Keratinocyte (primary cell): ENCODE measurements around the gene HOXB7. TPM values are rescaled to one million over a fixed set of nuclear protein-coding genes. Genes with fewer than 3 reads are reported as not detected.

Source experiments
- DNase-seq: peaks from one replicate; pipeline ENCODE4 v3.0.0-alpha.2; 2011; ENCODE audit warnings: low read depth, missing footprints, low spot score
- FAIRE-seq: peaks from 2 replicates; lab custom pipeline; 2011; peaks lifted over from hg19 to GRCh38; lab: Jason Lieb, UNC
- H2AFZ ChIP-seq: 2 replicates; pipeline ENCODE4 v1.6.0; 2012; ENCODE audit warnings: low read length, control low read depth, inconsistent platforms; ENCODE audit not compliant: control insufficient read depth
- H3K27ac ChIP-seq: 2 replicates; pipeline ENCODE4 v1.5.1; 2011; ENCODE audit warnings: low read length; ENCODE audit not compliant: control insufficient read depth, insufficient read depth
- H3K27me3 ChIP-seq: 3 replicates; pipeline ENCODE4 v1.6.0; 2011; ENCODE audit warnings: low read length; ENCODE audit not compliant: control insufficient read depth, insufficient read depth; ENCODE audit errors: extremely low read depth
- H3K36me3 ChIP-seq, 2 experiments: 2 replicates in 1 of 2; 3 replicates in 1 of 2; pipeline ENCODE4 v1.5.1; 2011; ENCODE audit warnings: low read length in 2 of 2, mild to moderate bottlenecking in 1 of 2; ENCODE audit not compliant: control insufficient read depth in 2 of 2, insufficient read depth in 2 of 2; ENCODE audit errors: extremely low read depth in 1 of 2
- H3K4me1 ChIP-seq: 3 replicates; pipeline ENCODE4 v1.5.1; 2011; ENCODE audit warnings: low read length; ENCODE audit not compliant: control insufficient read depth, insufficient read depth; ENCODE audit errors: extremely low read depth
- H3K4me2 ChIP-seq: 3 replicates; pipeline ENCODE4 v1.6.0; 2011; ENCODE audit warnings: low read depth, low read length; ENCODE audit not compliant: control insufficient read depth, insufficient read depth; ENCODE audit errors: extremely low read depth
- H3K4me3 ChIP-seq, 3 experiments: fragments of 200-600 bp in 1 of 3; sonication (generic) in 1 of 3; 2 replicates in 2 of 3; 3 replicates in 1 of 3; pipeline ENCODE4 v1.5.1; 2011 to 2016; ENCODE audit warnings: low read length in 3 of 3, mild to moderate bottlenecking in 3 of 3, control low read depth in 2 of 3, inconsistent platforms in 1 of 3, low read depth in 1 of 3, mixed read lengths in 1 of 3, mixed run types in 1 of 3, moderate library complexity in 1 of 3; ENCODE audit not compliant: control insufficient read depth in 2 of 3, insufficient read depth in 2 of 3; ENCODE audit errors: extremely low read depth in 1 of 3
- H3K79me2 ChIP-seq: 2 replicates; pipeline ENCODE4 v1.6.0; 2012; ENCODE audit warnings: low read length; ENCODE audit not compliant: control insufficient read depth, insufficient read depth
- H3K9ac ChIP-seq: 3 replicates; pipeline ENCODE4 v1.6.0; 2011; ENCODE audit warnings: low read length; ENCODE audit not compliant: control insufficient read depth, insufficient read depth; ENCODE audit errors: extremely low read depth
- H3K9me1 ChIP-seq: 3 replicates; pipeline ENCODE4 v1.6.0; 2011; ENCODE audit warnings: low read length; ENCODE audit not compliant: control insufficient read depth, insufficient read depth; ENCODE audit errors: extremely low read depth
- H3K9me3 ChIP-seq: 2 replicates; pipeline ENCODE4 v1.5.1; 2012; ENCODE audit warnings: low read depth, low read length; ENCODE audit not compliant: control insufficient read depth
- H4K20me1 ChIP-seq: 3 replicates; pipeline ENCODE4 v1.6.0; 2011; ENCODE audit warnings: low read length; ENCODE audit not compliant: control insufficient read depth, insufficient read depth; ENCODE audit errors: extremely low read depth
- EZH2 ChIP-seq: IDR thresholded peaks from one replicate; pipeline ENCODE4 v1.6.1; 2012; ENCODE audit warnings: inconsistent platforms, mild to moderate bottlenecking, low read length, moderate library complexity
- dilution Hi-C: fragments of 300-500 bp; cut with MboI; formaldehyde crosslinking; loops from one replicate; pipeline ENCODE4 v1.7.0; 2020; ENCODE audit warnings: low sequenced_read_pairs; ENCODE audit not compliant: extremely low pct_ligation_motif_present
- polyA plus RNA-seq, 5 experiments: library from polyadenylated mRNA; depleted of rRNA in 3 of 5; stranded (reverse) in 3 of 5; stranded (forward) in 1 of 5; unstranded in 1 of 5; fragments of >200 nt; gene quantifications; 1 replicate in 1 of 5; 2 replicates in 3 of 5; 3 replicates in 1 of 5; pipeline versions ENCODE4 v1.2.1 to v1.2.3, GENCODE V29; 2011 to 2012; ENCODE audit warnings: missing spikeins in 2 of 5, low read depth in 1 of 5, low replicate concordance in 1 of 5
- TF ChIP-seq, protein P1 (sequence below), 3 experiments: IDR thresholded peaks in 1 of 3; conservative IDR thresholded peaks in 1 of 3; optimal IDR thresholded peaks in 1 of 3; 2 replicates in 2 of 3; 3 replicates in 1 of 3; pipeline versions ENCODE3 to v1.5.1; 2011; ENCODE audit warnings: low read length in 3 of 3, mild to moderate bottlenecking in 3 of 3, moderate library complexity in 2 of 3, control low read depth in 1 of 3, inconsistent platforms in 1 of 3; ENCODE audit not compliant: insufficient read depth in 2 of 3; ENCODE audit errors: extremely low read depth in 1 of 3

The HOXB7 gene
- polyA plus RNA-seq, 1 donor (not counting 4 experiments of a cell fraction or from before 2014, with no cell fraction given), result 1.0 TPM

DNA sequence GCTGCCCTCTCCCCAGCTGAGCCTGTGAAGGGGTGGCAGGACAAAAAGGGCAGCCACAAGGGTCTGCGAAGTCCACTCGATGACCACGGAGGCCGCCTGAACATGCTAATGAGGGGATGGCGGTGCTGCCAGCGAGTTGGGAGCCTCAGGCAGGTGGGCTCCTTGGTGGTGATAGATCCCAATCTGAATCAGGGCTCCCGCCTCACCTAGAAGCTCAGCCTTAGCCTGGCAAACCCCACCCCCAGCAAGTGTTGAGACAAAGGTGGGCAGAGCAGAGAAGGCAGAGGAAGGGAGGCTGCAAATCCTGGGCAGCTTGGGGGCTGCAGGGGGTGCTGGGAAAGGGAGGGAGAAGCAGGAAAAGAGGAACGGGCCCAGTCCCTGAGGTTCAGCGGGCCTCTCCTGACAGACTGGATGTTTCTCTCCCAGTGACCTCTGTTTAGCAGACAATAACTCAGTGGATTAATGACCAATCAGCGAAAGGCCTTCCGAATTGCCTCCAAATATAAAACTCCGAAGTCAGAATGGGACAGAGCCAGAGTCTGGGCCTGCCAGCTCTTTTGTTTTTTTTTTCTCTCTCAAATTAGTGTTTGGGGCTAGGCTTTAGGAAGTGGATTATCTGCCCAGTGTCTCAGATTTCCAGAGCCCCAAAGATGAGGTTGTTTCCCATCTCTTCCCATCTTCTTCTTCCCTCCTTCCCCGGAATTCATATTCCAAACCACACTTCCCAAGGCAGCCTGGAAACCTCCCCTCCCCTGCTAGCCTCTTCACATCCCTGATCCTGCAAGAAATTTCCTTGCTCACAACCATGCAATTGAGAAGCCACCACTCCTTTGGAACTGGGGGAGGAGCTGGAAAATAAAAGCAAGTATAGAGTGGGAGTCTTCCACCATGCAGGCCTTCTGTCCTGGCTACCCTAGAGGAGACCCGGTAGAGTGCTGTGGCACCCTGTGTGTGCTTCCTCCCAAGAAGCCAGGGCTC, 50.7 kb downstream of the HOXB7 start:
- H3K27ac ChIP-seq, result no peak overlapping the region
- H3K9ac ChIP-seq, result no peak overlapping the region
- H3K4me3 ChIP-seq, result no peak overlapping the region
- peaks cover 14% of the 10 kb centered on the region for H3K4me1 ChIP-seq
- no peaks in the 10 kb centered on the region for H3K79me2 ChIP-seq
- peaks cover 0 to 1% of the 10 kb centered on the region in 2 experiments for H3K36me3 ChIP-seq
- H3K27me3 ChIP-seq, result peaks cover 33% of the 10 kb centered on the region
- no peaks in the 10 kb centered on the region for H4K20me1 ChIP-seq
- dilution Hi-C loops, result no loop called here
- no peaks in the 10 kb centered on the region for H3K9me3 ChIP-seq
- no peak overlapping the region for H2AFZ ChIP-seq
- no peaks in the 10 kb centered on the region for H3K9me1 ChIP-seq
- TF ChIP-seq, protein P1, sequence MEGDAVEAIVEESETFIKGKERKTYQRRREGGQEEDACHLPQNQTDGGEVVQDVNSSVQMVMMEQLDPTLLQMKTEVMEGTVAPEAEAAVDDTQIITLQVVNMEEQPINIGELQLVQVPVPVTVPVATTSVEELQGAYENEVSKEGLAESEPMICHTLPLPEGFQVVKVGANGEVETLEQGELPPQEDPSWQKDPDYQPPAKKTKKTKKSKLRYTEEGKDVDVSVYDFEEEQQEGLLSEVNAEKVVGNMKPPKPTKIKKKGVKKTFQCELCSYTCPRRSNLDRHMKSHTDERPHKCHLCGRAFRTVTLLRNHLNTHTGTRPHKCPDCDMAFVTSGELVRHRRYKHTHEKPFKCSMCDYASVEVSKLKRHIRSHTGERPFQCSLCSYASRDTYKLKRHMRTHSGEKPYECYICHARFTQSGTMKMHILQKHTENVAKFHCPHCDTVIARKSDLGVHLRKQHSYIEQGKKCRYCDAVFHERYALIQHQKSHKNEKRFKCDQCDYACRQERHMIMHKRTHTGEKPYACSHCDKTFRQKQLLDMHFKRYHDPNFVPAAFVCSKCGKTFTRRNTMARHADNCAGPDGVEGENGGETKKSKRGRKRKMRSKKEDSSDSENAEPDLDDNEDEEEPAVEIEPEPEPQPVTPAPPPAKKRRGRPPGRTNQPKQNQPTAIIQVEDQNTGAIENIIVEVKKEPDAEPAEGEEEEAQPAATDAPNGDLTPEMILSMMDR (optimal IDR thresholded peaks at IDR 0.05 in 1 of 3, IDR thresholded peaks at IDR 0.05 in 1 of 3, conservative IDR thresholded peaks at IDR 0.05 in 1 of 3; ENCODE audit: extremely low read depth in 1 of 3, insufficient read depth in 2 of 3, low read length in 3 of 3), result no peak
- TF ChIP-seq EZH2, result no peak
- FAIRE-seq, result no peak
- no peak overlapping the region for H3K4me2 ChIP-seq
- DNase-seq, result no peak

DNA sequence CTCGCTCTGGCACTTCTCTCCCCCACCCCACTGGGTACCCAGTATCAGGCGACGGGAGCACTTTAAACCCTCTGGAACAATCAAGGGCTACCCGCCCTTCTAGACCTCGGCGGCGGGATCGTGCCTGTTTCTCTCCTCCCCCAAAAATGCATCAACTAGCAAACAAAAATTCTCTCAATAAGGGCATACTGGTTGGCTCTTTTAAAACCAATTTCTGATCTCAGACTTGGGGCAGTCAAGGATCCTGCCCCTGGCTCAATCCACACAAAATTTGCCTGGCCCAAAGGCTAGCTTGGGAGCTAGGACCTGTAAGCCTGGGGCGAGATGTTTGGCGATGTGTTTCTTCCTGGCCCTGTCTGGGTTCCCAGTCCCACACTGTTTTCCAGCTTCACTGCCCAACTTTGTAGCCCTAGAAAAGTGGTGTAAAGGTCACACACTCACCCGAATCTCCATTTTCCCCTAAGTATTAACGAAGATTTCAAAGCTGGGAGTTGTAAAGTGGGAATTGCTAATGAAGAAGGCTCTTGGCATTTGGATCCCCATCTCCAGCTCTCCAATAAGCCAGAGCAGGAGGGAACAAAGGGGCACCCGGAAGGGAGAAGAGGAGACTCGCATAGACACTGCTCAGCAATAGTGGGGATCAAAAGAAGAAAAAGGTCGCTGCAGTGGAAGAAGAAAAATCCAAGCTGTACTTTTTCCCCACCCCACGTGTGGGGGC, 51.5 kb downstream of the HOXB7 start:
- H3K27ac ChIP-seq, result no peak overlapping the region
- dilution Hi-C loops, result no loop called here
- TF ChIP-seq, protein P1 (optimal IDR thresholded peaks at IDR 0.05 in 1 of 3, IDR thresholded peaks at IDR 0.05 in 1 of 3, conservative IDR thresholded peaks at IDR 0.05 in 1 of 3; ENCODE audit: extremely low read depth in 1 of 3, insufficient read depth in 2 of 3, low read length in 3 of 3), result no peak
- TF ChIP-seq EZH2, result no peak
- no peak for DNase-seq
- FAIRE-seq, result no peak
- no peak overlapping the region for H3K4me3 ChIP-seq
- no peaks in the 10 kb centered on the region for H3K9me3 ChIP-seq
- no peak overlapping the region for H2AFZ ChIP-seq
- no peaks in the 10 kb centered on the region for H4K20me1 ChIP-seq
- H3K4me1 ChIP-seq, result peaks cover 14% of the 10 kb centered on the region
- no peaks in the 10 kb centered on the region for H3K9me1 ChIP-seq
- H3K27me3 ChIP-seq, result peaks cover 31% of the 10 kb centered on the region
- no peak overlapping the region for H3K9ac ChIP-seq
- H3K79me2 ChIP-seq, result no peaks in the 10 kb centered on the region
- H3K36me3 ChIP-seq, result peaks cover 0 to 3% of the 10 kb centered on the region in 2 experiments
- H3K4me2 ChIP-seq, result no peak overlapping the region
